ENCODE measurements around the gene CCDC59.

- TF ChIP-seq, protein P1, sequence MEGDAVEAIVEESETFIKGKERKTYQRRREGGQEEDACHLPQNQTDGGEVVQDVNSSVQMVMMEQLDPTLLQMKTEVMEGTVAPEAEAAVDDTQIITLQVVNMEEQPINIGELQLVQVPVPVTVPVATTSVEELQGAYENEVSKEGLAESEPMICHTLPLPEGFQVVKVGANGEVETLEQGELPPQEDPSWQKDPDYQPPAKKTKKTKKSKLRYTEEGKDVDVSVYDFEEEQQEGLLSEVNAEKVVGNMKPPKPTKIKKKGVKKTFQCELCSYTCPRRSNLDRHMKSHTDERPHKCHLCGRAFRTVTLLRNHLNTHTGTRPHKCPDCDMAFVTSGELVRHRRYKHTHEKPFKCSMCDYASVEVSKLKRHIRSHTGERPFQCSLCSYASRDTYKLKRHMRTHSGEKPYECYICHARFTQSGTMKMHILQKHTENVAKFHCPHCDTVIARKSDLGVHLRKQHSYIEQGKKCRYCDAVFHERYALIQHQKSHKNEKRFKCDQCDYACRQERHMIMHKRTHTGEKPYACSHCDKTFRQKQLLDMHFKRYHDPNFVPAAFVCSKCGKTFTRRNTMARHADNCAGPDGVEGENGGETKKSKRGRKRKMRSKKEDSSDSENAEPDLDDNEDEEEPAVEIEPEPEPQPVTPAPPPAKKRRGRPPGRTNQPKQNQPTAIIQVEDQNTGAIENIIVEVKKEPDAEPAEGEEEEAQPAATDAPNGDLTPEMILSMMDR (IDR thresholded peaks at IDR 0.05) = no peak
- TF ChIP-seq POLR2A (IDR thresholded peaks at IDR 0.05) = no peak
- TF ChIP-seq POLR2AphosphoS5 (IDR thresholded peaks at IDR 0.05) = no peak
Observed at GRCh38 chr12:82406651-82407050, 48.5 kb upstream of the CCDC59 start.

Measured in breast epithelium (tissue), 3 donors.